ENCODE data around the gene MILR1. TPM values are rescaled to one million over a fixed set of nuclear protein-coding genes. Genes with fewer than 3 reads are reported as not detected.
A peak's percentile ranks its signal among the peaks of the same experiment; 100 is the strongest.
"Not testable (repeated sequence)": the region's sequence is repeated elsewhere in the genome, so short reads cannot be mapped to it uniquely, and the experiment has no call there.

The MILR1 gene
- 7.3 and 8.2 TPM in 2 replicates for total RNA-seq (2014; rRNA removed; shearing (Covaris generic))
- 15.5 and 16.3 TPM in 2 replicates for polyA plus RNA-seq (2015; cell fraction: cytosol; rRNA removed)
- polyA plus RNA-seq (2015; cell fraction: nucleus; rRNA removed) = 39.7 and 40.7 TPM in 2 replicates

DNA sequence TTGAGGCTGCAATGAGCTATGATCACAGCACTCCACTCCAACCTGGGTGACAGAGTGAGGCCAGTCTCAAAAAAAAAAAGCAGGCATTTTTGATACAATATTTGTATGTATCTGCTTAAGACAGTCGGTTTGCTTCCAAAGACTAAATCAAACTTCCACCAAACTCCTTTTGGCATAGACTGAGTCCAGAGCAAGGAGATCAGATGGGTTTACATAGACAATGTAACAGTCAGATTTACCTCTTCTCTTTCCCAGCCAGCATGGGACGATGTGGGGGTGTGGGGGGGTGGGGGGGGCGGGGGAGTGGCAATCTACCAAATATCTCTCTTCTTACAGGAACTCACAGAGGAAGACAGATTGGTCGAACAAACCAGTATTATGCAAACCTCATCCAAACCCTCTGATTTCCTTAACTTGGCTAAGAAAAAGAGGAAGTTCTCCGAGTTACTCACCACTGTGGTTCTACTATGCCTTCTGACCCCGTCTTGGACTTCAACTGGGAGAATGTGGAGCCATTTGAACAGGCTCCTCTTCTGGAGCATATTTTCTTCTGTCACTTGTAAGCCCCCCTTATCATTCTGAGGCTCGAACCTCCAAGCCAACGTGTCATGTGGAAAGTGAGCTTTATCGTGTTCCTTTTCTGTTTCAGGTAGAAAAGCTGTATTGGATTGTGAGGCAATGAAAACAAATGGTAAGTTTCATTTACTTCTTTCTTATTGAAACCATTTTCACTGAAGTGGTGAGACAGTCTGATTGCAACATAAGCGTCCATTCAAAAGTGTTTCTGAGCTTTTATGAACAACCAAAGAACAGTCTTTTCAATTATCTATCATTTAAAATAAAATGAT, at the start of gene MILR1:
MILR1 (plus strand) TSS at position 451 of the 848 bp plus-strand sequence; CDS start at position 505, 54 bp downstream.
- DNase-seq (ENCODE audit: low read depth) = peak; percentile 88

GRCh38 chr17:64399767-64400156, 49.2 kb upstream of the MILR1 start:
- no peak for DNase-seq (ENCODE audit: low read depth)

- DNase-seq (ENCODE audit: low read depth) = no peak
Measured at GRCh38 chr17:64400642-64401041, 48.3 kb upstream of the MILR1 start.

DNA sequence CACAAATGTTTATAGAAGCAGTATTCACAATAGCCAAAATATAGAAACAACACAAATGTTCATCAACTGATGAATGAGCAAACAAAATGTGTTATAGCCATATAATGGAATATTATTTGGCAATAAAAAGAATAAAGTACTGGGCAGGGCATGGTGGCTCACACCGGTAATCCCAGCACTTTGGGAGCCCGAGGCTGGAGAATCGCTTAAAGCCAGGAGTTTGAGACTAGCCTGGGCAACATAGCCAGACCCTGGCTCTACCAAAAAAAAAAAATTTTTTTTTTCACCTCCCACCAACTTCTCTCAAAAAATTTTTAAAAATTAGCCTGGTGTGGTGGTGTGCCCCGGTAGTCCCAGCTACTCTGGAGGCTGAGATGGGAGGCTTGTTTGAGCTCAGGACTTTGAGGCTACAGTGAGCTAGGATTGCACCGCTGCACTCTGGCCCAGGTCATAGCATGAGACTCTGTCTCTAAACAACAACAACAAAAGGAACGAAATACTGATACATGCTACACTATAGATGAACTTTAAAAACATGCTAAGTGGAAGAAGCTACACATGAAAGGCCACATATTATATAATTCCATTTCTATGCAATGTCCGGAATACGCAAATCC, 47.6 kb upstream of the MILR1 start:
- no peak for DNase-seq (ENCODE audit: low read depth)

GRCh38 chr17:64401941-64402340, 47.0 kb upstream of the MILR1 start:
- peak; percentile 76 for DNase-seq (ENCODE audit: low read depth)

DNA sequence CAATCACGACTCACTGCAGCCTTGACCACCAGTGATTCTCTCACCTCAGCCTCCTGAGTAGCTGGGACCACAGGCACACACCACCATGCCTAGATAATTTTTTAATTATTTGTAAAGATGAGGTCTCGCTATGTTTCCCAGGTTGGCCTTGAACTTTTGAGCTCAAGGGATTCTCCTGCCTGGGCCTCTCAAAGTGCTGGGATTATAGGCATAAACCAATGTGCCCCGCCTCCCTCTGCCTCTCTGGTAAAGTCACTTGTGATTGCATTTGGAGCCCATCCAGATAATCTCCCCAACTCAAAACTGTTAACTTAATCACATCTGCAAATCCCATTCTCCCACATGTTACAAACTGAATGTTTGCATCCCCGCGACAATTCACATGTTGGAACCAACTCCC, 46.4 kb upstream of the MILR1 start:
- DNase-seq (ENCODE audit: low read depth) = no peak

DNA sequence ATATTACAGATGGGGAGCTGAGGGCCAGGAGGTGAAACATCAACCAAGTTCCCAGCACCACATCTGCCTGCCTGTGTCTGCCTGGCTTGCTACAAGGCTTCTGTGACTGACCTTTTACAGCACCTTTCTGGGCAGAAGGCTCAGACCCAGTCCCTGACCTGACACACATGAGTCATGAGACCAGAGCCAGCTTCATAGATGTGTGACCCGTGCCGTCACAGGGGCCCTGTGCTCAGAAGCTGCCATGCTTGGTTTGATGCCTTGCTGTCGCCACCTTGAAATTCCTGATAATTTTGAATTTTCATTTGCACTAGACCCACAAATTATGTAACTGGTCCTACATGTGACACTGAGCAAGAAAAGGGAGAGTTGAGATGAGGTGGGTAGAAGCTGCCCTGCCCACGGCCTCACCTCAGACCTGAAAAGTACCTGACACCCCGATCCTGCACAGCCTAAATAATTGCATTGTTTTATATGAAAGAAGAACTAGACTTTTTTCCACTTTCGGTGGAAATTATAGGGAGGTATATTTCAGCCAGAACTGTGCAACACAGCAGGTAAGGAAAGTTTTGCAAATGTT, 44.9 kb upstream of the MILR1 start:
- no peak for DNase-seq (ENCODE audit: low read depth)

GRCh38 chr17:64406321-64407200, 42.4 kb upstream of the MILR1 start:
- DNase-seq (ENCODE audit: low read depth) = peak; percentile 28

- no peak for DNase-seq (ENCODE audit: low read depth)
Measured at GRCh38 chr17:64410750-64411490, 38.0 kb upstream of the MILR1 start.

DNA sequence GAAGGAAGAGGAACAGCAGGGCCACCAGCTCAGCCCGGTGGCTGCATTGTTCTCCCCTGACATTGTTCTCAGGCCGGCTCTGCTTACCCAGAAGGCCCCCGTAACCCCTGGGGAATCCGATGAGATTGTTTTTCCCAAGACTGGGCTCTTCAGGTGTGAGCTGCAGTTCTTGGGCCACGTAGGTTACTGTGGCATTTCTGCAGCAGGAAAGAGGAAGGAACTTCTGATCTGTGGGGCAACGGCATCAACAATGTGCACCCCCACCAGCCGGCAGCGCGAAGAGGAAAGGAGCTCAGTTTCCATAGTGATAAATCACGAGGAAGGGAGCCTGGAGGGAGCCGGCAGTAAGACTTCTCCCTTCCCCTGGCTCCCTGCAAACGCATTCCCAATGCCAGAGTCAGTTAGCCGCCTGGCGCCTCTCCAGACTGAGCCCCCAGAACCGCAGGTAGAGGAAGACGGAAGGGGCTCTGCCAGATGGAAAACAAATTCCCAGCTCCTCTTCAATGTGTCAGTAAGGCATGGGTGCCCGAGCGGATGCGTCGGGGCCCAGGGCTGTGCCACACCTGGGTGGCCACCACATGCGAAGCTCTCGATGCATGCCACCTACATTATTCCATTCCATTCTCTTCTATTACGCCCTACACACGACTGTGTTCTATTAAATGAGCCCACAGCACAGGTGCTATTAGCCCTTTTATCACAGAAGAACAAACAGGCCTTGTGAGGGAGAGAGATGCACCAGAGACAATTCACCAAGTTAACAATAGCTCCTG, 36.7 kb upstream of the MILR1 start:
- DNase-seq (ENCODE audit: low read depth) = no peak

- no peak for DNase-seq (ENCODE audit: low read depth)
Measured at GRCh38 chr17:64412944-64413381, 36.0 kb upstream of the MILR1 start.

- no peak for DNase-seq (ENCODE audit: low read depth)
Measured at GRCh38 chr17:64413513-64413912, 35.4 kb upstream of the MILR1 start.

DNA sequence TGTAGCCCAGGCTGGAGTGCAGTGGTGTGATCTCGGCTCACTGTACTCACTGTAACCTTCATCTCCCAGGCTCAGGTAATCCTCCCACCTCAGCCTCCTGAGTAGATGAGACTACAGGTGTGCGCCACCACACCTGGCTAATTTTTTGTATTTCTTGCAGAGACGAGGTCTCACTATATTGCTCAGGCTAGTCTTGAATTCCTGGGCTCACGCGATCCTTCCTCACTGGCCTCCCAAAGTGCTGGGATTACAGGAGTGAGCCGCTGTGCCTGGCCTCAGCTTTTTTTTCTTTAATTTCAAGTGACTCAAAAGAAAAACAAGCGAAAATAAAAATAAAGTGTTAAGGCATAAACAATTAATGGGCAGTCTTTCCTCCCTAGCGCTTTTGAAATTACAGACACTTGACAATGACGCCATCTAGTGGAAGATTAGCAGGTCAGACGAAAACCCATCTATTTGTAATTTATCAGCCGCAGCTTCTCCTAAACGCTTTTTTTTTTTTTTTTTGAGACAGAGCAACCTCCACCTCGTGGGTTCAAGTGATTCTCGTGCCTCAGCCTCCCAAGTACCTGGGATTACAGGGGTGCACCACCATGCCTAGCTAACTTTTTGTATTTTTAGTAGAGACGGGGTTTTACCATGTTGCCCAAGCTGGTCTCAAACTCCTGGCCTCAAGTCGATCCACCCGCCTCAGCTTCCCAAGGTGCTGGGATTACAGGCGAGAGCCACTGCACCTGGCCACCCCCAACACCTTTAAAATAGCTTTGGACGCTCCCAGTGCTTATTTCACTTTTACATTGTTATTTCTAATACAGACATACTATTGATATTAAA, 30.2 kb upstream of the MILR1 start:
- DNase-seq (ENCODE audit: low read depth) = peak; percentile 61

- peak; percentile 69 for DNase-seq (ENCODE audit: low read depth)
Measured at GRCh38 chr17:64420143-64420670, 28.7 kb upstream of the MILR1 start.

- DNase-seq (ENCODE audit: low read depth) = not testable (repeated sequence)
Measured at GRCh38 chr17:64422121-64422520, 26.8 kb upstream of the MILR1 start.

DNA sequence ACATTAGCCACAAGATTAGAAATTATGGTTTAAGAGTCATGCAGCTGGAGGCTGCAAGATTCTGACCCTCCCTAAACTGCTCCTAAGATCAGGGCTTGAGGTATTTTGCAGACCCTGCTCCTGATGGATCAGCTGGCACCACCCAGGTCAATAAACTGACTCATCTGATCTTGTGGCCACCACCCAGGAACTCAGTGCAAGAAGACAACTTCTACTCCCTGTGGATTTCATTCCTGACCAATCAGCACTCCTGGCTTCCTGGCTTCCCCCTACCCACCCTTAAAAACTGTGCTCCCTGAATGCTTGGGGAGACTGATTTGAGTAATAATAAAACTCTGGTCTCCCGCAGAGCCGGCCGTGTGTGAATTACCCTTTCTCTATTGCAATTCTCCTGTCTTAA, 25.0 kb upstream of the MILR1 start:
- DNase-seq (ENCODE audit: low read depth) = no peak

DNA sequence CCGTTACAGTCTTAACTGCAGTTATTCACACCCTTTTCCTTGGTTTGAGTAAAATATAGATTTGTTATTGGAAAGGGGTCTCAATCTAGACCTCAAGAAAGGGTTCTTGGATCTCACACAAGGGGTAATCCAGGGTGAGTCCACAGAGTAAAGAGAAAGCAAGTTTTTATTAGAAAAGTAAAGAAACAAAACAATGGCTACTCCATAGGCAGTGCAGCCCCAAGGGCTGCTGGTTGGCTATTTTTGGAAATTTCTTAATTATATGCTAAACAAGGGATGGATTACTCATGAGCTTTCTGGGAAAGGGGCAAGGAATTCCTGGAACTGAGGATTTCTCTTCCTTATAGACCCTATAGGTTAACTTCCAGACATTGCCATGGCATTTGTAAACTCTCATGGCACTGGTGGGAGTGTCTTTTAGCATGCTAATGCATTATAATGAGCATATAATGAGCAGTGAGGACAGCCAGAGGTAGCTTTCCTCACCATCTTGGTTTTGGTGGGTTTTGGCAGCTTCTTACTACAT, 24.5 kb upstream of the MILR1 start:
- DNase-seq (ENCODE audit: low read depth) = no peak

- no peak for DNase-seq (ENCODE audit: low read depth)
Measured at GRCh38 chr17:64425191-64425590, 23.7 kb upstream of the MILR1 start.
